ENCODE results near the gene DOK5. TPM values are rescaled to one million over a fixed set of nuclear protein-coding genes. Genes with fewer than 3 reads are reported as not detected.

Gene DOK5
- total and polyA plus RNA-seq, 2 of the 8 experiments (the other 6 are each of a cell fraction or from before 2014, with no cell fraction given) = 8.9 to 15.0 TPM

GRCh38 chr20:54466127-54466526, 9.3 kb upstream of the DOK5 start:
- H3K79me1 ChIP-seq (ENCODE audit: low read depth, low read length) = no peaks in the 10 kb centered on the region
- H3K9me3 ChIP-seq (ENCODE audit: insufficient read depth in 2 of 2, low read depth in 1 of 2, low read length in 1 of 2) = peaks cover 0 to 4% of the 10 kb centered on the region in 2 experiments; a peak in 2 of 4 replicates
- no peaks in the 10 kb centered on the region for H3K23me2 ChIP-seq (ENCODE audit: low read depth, low read length)
- H3K27ac ChIP-seq (ENCODE audit: low read depth, low read length) = no peak overlapping the region
- no peak overlapping the region for H2BK15ac ChIP-seq (ENCODE audit: low read length)
- H3K4me3 ChIP-seq (ENCODE audit: extremely low read depth in 1 of 4, insufficient read depth in 2 of 4, low read depth in 3 of 4, low read length in 4 of 4) = no peak overlapping the region
- no peak overlapping the region for H3K23ac ChIP-seq (ENCODE audit: insufficient read length)
- H3K27me3 ChIP-seq (replicated peaks in 1 of 4; ENCODE audit: control insufficient read depth in 3 of 4, extremely low read depth in 1 of 4, insufficient read depth in 3 of 4, low read length in 3 of 4) = no peaks in the 10 kb centered on the region
- H3K4me2 ChIP-seq (ENCODE audit: insufficient read depth in 1 of 2, low read depth in 2 of 2, low read length in 2 of 2) = no peak overlapping the region
- H3K79me2 ChIP-seq (ENCODE audit: control insufficient read depth in 1 of 2, insufficient read depth in 2 of 2, low read length in 2 of 2) = no peaks in the 10 kb centered on the region
- no peak overlapping the region for H3K9ac ChIP-seq (replicated peaks in 1 of 4; ENCODE audit: extremely low read depth in 1 of 4, low read depth in 3 of 4, low read length in 3 of 4)
- H2BK12ac ChIP-seq (ENCODE audit: low read depth, low read length) = no peak overlapping the region
- no peak overlapping the region for H3K14ac ChIP-seq (ENCODE audit: insufficient read length)
- no peaks in the 10 kb centered on the region for H4K20me1 ChIP-seq (replicated peaks in 1 of 2; ENCODE audit: control insufficient read depth in 1 of 2, insufficient read depth in 2 of 2, low read length in 2 of 2)
- 86% methylated on average over 3 of the region's 3 CpGs; no CpG with 5 or more reads in 1 of the 2 experiments for WGBS, 2 experiments (ENCODE audit: extremely low coverage in 1 of 2, insufficient coverage in 1 of 2, insufficient read length in 1 of 2, insufficient replicate concordance in 2 of 2, low coverage in 1 of 2, low lambda C conversion rate in 2 of 2, missing lambda C conversion rate in 1 of 2)
- ChIA-PET POLR2A (ENCODE audit: partially characterized antibody) (no interaction called here), CTCF (ENCODE audit: partially characterized antibody) (interaction anchor here (0.7 to 1.5 kb wide), 3 partner anchors 9 to 253 kb away, joined by 3 to 4 read pairs (median 4); no protein-coding TSS in a partner anchor)
- no peak overlapping the region for H2BK5ac ChIP-seq (ENCODE audit: low read depth, low read length)
- H3K4me1 ChIP-seq (replicated peaks in 1 of 4; ENCODE audit: control insufficient read depth in 3 of 4, insufficient read depth in 4 of 4, low read length in 3 of 4) = no peaks in the 10 kb centered on the region
- no peaks in the 10 kb centered on the region for H3K36me3 ChIP-seq (ENCODE audit: control insufficient read depth in 2 of 4, insufficient read depth in 4 of 4, low read length in 3 of 4)
- FAIRE-seq = no peak
- no peak overlapping the region for H3K18ac ChIP-seq (ENCODE audit: extremely low read depth, low read length)
- no peak overlapping the region for H3K56ac ChIP-seq (replicated peaks; ENCODE audit: insufficient read length, low read depth, low read length)
- TF ChIP-seq BRCA1 (IDR thresholded peaks at IDR 0.05; ENCODE audit: low read depth, low read length) = no peak
- no peak overlapping the region for H3K4ac ChIP-seq (replicated peaks; ENCODE audit: insufficient read length, low read depth, low read length)
- no peak overlapping the region for H2BK20ac ChIP-seq (ENCODE audit: low read length)
- H2AFZ ChIP-seq (ENCODE audit: low read length) = peak overlapping the region; percentile 96; the same call in 1 of the 2 replicates
- no peak overlapping the region for H2BK120ac ChIP-seq (replicated peaks; ENCODE audit: low read depth, low read length)
- H4K91ac ChIP-seq (replicated peaks; ENCODE audit: insufficient read length, low read length) = no peak overlapping the region
- no peak overlapping the region for H2AK5ac ChIP-seq (ENCODE audit: low read depth, low read length)
- DNase-seq (ENCODE audit: low read depth in 1 of 2, low spot score in 2 of 2) = no peak
- no peak overlapping the region for H4K5ac ChIP-seq (ENCODE audit: insufficient read length, low read depth, low read length)
- H4K8ac ChIP-seq (ENCODE audit: extremely low read depth, insufficient read depth, low read length) = no peak overlapping the region
